22Rv1 (cell line): ENCODE measurements around the gene KCNIP3.

Source experiments
- H3K27ac ChIP-seq: fragments of 450-650 bp; 2 replicates; pipeline ENCODE4 v1.5.1; 2017
- CTCF ChIP-seq: fragments of 450-650 bp; IDR thresholded peaks from 2 replicates; pipeline ENCODE4 v1.5.1; 2017; ENCODE audit warnings: mild to moderate bottlenecking
- ZFX ChIP-seq: fragments of 450-650 bp; IDR thresholded peaks from 2 replicates; pipeline ENCODE4 v1.6.1; 2017; ENCODE audit warnings: antibody characterized with exemption, borderline replicate concordance

Gene KCNIP3

GRCh38 chr2:95362486-95362885, 65.3 kb downstream of the KCNIP3 start:
- H3K27ac ChIP-seq: no peak overlapping the region
- TF ChIP-seq ZFX: no peak
- TF ChIP-seq CTCF: no peak

GRCh38 chr2:95366514-95366913, 69.4 kb downstream of the KCNIP3 start:
- no peak overlapping the region for H3K27ac ChIP-seq
- no peak for TF ChIP-seq CTCF
- TF ChIP-seq ZFX: no peak

DNA sequence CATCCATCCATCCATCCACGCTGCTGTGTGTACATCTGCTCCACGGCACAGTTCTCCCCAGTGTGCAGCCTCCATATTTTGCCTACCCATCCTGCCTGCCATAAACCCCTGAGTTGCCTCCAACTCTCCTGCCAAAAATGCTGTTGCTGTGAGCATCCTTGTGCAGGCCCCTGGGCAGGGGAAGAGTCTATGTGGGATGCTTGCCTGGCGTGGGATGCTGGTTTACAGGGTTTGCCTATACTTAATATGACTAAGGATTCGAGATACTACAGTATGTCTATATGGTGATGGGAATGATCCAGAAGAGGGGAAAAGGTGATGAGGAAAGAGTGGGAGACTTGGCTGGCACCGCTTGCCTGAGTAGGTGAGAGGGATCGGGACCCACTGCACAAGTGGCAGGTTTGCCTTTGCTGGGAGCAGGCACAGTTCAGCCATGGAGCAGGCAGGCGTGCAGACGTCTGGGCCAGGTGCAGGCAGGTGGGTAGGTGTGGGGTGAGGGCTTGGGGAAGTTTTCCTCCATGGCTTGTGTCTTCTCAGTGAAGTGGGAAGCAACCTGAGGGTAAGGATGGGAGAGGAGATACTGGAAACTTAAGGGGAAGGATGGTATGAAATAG, 75.2 kb downstream of the KCNIP3 start:
- H3K27ac ChIP-seq: no peak overlapping the region
- TF ChIP-seq ZFX: no peak
- TF ChIP-seq CTCF: no peak

- H3K27ac ChIP-seq: no peak overlapping the region
- no peak for TF ChIP-seq ZFX
- TF ChIP-seq CTCF: no peak
Observed at GRCh38 chr2:95372845-95373244, 75.7 kb downstream of the KCNIP3 start.

DNA sequence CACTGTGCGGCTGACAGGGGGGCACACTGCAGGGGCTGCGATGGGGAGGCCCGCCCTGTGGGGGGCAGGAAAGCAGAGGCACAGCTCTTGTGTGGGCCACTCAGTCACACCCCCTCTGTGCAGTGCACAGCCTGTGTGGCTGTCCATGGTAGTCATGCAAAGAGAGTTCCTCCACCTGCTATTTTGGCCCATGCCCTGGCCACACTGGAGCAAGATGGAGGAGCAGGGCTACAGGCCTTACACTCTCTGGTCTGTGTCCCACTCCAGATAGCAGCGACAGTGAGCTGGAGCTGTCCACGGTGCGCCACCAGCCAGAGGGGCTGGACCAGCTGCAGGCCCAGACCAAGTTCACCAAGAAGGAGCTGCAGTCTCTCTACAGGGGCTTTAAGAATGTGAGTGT, 76.9 kb downstream of the KCNIP3 start:
- no peak for TF ChIP-seq ZFX
- no peak for TF ChIP-seq CTCF
- no peak overlapping the region for H3K27ac ChIP-seq

DNA sequence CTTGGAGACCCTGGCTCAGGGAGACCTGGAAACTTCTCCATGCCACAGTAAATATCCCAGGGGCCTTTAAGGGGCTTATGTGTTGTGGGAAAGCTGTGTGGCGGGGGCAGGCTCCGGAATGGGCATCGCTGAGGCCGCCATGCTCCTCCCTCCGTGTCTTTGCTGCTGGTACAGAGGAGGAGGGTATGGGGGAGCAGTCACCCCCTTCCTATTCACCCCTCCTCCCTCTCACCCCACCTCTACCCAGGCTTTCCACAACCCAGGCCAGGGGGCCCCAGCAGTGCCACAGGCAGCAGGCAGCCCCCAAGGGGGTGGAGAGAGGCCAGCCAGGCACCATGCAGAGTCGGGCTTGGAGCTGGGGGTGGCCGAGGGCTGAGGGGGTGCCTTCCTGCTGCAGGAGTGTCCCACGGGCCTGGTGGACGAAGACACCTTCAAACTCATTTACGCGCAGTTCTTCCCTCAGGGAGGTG, 77.3 kb downstream of the KCNIP3 start:
- TF ChIP-seq ZFX (no peak), CTCF (no peak)
- H3K27ac ChIP-seq: no peak overlapping the region

DNA sequence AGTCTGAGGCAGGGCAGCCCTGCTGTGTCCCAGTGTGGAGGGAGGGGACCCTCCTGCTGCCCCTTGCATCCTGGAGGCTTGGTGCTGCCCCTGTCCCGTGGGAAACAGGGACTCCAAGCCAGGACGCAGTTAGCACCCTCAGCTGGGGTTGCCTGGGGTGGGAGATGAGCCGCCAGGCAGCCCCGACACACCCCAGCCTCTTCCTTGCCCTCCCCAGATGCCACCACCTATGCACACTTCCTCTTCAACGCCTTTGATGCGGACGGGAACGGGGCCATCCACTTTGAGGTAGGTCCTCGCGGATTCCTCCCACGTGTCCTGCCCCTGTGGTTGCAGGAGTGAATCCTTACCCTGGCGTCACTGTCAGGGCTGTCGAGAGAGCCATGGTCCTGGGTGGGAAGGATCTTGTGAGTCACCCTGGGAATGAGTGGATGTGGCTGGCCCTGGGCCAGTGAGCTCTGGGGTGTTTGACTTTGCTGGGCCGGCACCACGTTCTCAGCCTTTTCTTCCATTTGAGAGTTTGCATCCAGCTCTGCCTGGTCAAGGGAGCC, 77.8 kb downstream of the KCNIP3 start:
- H3K27ac ChIP-seq: no peak overlapping the region
- no peak for TF ChIP-seq ZFX
- TF ChIP-seq CTCF: no peak
